H1 (cell line): ENCODE results near the gene NMD3. TPM values are rescaled to one million over a fixed set of nuclear protein-coding genes. Genes with fewer than 3 reads are reported as not detected.

Source experiments
- CTCF ChIA-PET: fragments of 300-600 bp; sonication (Branson Sonifier 250); formaldehyde crosslinking; loops from one replicate; lab custom pipeline; 2021; ENCODE audit not compliant: partially characterized antibody; lab: Charles Lee
- POLR2A ChIA-PET: fragments of 300-600 bp; sonication (Branson Sonifier 250); formaldehyde crosslinking; loops from one replicate; lab custom pipeline; 2021; ENCODE audit warnings: inconsistent platforms; ENCODE audit not compliant: partially characterized antibody; lab: Charles Lee
- DNase-seq, 2 experiments: peaks; one replicate each; pipeline versions ENCODE4 v3.0.0 to v3.0.0-alpha.2; 2010 to 2022; ENCODE audit warnings: low spot score in 2 of 2, low read depth in 1 of 2, mixed read lengths in 1 of 2
- FAIRE-seq: peaks from 2 replicates; lab custom pipeline; 2011; peaks lifted over from hg19 to GRCh38; lab: Jason Lieb, UNC
- H2AFZ ChIP-seq: 2 replicates; pipeline ENCODE4 v1.8.1; 2012; ENCODE audit warnings: low read length, inconsistent platforms
- H2AK5ac ChIP-seq: 2 replicates; pipeline ENCODE4 v1.6.1; 2013; ENCODE audit warnings: low read depth, low read length
- H2BK120ac ChIP-seq: replicated peaks from 2 replicates; pipeline ENCODE3; 2013; ENCODE audit warnings: low read depth, low read length, inconsistent platforms
- H2BK12ac ChIP-seq: 2 replicates; pipeline ENCODE4 v1.6.1; 2013; ENCODE audit warnings: low read depth, low read length
- H2BK15ac ChIP-seq: 2 replicates; pipeline ENCODE4 v1.6.1; 2013; ENCODE audit warnings: low read length
- H2BK20ac ChIP-seq: 2 replicates; pipeline ENCODE4 v1.6.1; 2013; ENCODE audit warnings: low read length
- H2BK5ac ChIP-seq: 2 replicates; pipeline ENCODE4 v1.6.1; 2013; ENCODE audit warnings: low read depth, low read length
- H3K14ac ChIP-seq: 2 replicates; pipeline ENCODE4 v1.6.1; 2013; ENCODE audit warnings: inconsistent platforms; ENCODE audit not compliant: insufficient read length
- H3K18ac ChIP-seq: 2 replicates; pipeline ENCODE4 v1.6.1; 2013; ENCODE audit warnings: low read length; ENCODE audit errors: extremely low read depth
- H3K23ac ChIP-seq: 2 replicates; pipeline ENCODE4 v1.6.1; 2013; ENCODE audit warnings: inconsistent platforms; ENCODE audit not compliant: insufficient read length
- H3K23me2 ChIP-seq: 2 replicates; pipeline ENCODE4 v1.6.1; 2013; ENCODE audit warnings: low read depth, low read length
- H3K27ac ChIP-seq: 2 replicates; pipeline ENCODE4 v1.6.1; 2011; ENCODE audit warnings: low read depth, low read length, inconsistent platforms
- H3K27me3 ChIP-seq, 4 experiments: replicated peaks in 1 of 4; 1 replicate in 1 of 4; 2 replicates in 3 of 4; pipeline versions ENCODE4 v1.6.1 to v1.8.1; 2011 to 2013; ENCODE audit warnings: low read length in 3 of 4, mild to moderate bottlenecking in 3 of 4, inconsistent platforms in 2 of 4, mixed read lengths in 2 of 4, moderate library complexity in 1 of 4; ENCODE audit not compliant: control insufficient read depth in 3 of 4, insufficient read depth in 3 of 4; ENCODE audit errors: extremely low read depth in 1 of 4
- H3K36me3 ChIP-seq, 4 experiments: 2 replicates each; pipeline versions ENCODE4 v1.6.1 to v1.8.1; 2011 to 2013; ENCODE audit warnings: mild to moderate bottlenecking in 4 of 4, low read length in 3 of 4, moderate library complexity in 2 of 4, control low read depth in 1 of 4, inconsistent platforms in 1 of 4; ENCODE audit not compliant: insufficient read depth in 4 of 4, control insufficient read depth in 2 of 4
- H3K4ac ChIP-seq: replicated peaks from 2 replicates; pipeline ENCODE3; 2013; ENCODE audit warnings: low read length, low read depth, mixed read lengths, inconsistent platforms; ENCODE audit not compliant: insufficient read length
- H3K4me1 ChIP-seq, 4 experiments: replicated peaks in 1 of 4; 1 replicate in 1 of 4; 2 replicates in 3 of 4; pipeline versions ENCODE4 v1.6.1 to v1.8.1; 2011 to 2013; ENCODE audit warnings: low read length in 3 of 4, inconsistent platforms in 2 of 4, mixed read lengths in 1 of 4; ENCODE audit not compliant: insufficient read depth in 4 of 4, control insufficient read depth in 3 of 4
- H3K4me2 ChIP-seq, 2 experiments: 2 replicates each; pipeline versions ENCODE4 v1.6.1 to v1.8.1; 2011 to 2013; ENCODE audit warnings: low read depth in 2 of 2, low read length in 2 of 2, control low read depth in 1 of 2, inconsistent platforms in 1 of 2, mild to moderate bottlenecking in 1 of 2; ENCODE audit not compliant: insufficient read depth in 1 of 2
- H3K4me3 ChIP-seq, 4 experiments: fragments of 200-600, 300-600 bp in 1 of 4; sonication (generic), shearing (Covaris generic), sonication (Bioruptor Twin) in 1 of 4; 2 replicates each; pipeline versions ENCODE4 v1.5.1 to v1.8.1; 2011 to 2016; ENCODE audit warnings: low read length in 4 of 4, low read depth in 3 of 4, control low read depth in 2 of 4, inconsistent platforms in 2 of 4, mild to moderate bottlenecking in 2 of 4, mixed read lengths in 1 of 4, moderate library complexity in 1 of 4; ENCODE audit not compliant: insufficient read depth in 2 of 4; ENCODE audit errors: extremely low read depth in 1 of 4
- H3K56ac ChIP-seq: replicated peaks from 2 replicates; pipeline ENCODE3; 2013; ENCODE audit warnings: low read depth, mild to moderate bottlenecking, mixed read lengths, low read length, inconsistent platforms; ENCODE audit not compliant: insufficient read length
- H3K79me1 ChIP-seq: 2 replicates; pipeline ENCODE4 v1.6.1; 2013; ENCODE audit warnings: low read depth, low read length, control low read depth
- H3K79me2 ChIP-seq, 2 experiments: 2 replicates each; pipeline versions ENCODE4 v1.6.1 to v1.8.1; 2012 to 2013; ENCODE audit warnings: low read length in 2 of 2, mild to moderate bottlenecking in 2 of 2, inconsistent platforms in 1 of 2; ENCODE audit not compliant: insufficient read depth in 2 of 2, control insufficient read depth in 1 of 2
- H3K9ac ChIP-seq, 4 experiments: replicated peaks in 1 of 4; 1 replicate in 1 of 4; 2 replicates in 3 of 4; pipeline versions ENCODE4 v1.6.1 to v1.8.1; 2011 to 2013; ENCODE audit warnings: low read depth in 3 of 4, low read length in 3 of 4, control low read depth in 2 of 4, mild to moderate bottlenecking in 2 of 4, moderate library complexity in 2 of 4, inconsistent platforms in 1 of 4; ENCODE audit errors: extremely low read depth in 1 of 4
- H3K9me3 ChIP-seq, 2 experiments: 2 replicates each; pipeline versions ENCODE4 v1.6.1 to v1.8.1; 2012 to 2013; ENCODE audit warnings: mild to moderate bottlenecking in 2 of 2, moderate library complexity in 2 of 2, control low read depth in 1 of 2, inconsistent platforms in 1 of 2, low read depth in 1 of 2, low read length in 1 of 2, mixed read lengths in 1 of 2; ENCODE audit not compliant: insufficient read depth in 2 of 2
- H4K20me1 ChIP-seq, 2 experiments: replicated peaks in 1 of 2; 2 replicates each; pipeline versions ENCODE3 to v1.8.1; 2011 to 2013; ENCODE audit warnings: inconsistent platforms in 2 of 2, low read length in 2 of 2, mild to moderate bottlenecking in 1 of 2; ENCODE audit not compliant: insufficient read depth in 2 of 2, control insufficient read depth in 1 of 2
- H4K5ac ChIP-seq: 2 replicates; pipeline ENCODE4 v1.6.1; 2013; ENCODE audit warnings: low read length, low read depth, mixed read lengths, inconsistent platforms; ENCODE audit not compliant: insufficient read length
- H4K8ac ChIP-seq: 2 replicates; pipeline ENCODE4 v1.8.0; 2013; ENCODE audit warnings: mild to moderate bottlenecking, moderate library complexity, low read length, inconsistent platforms; ENCODE audit not compliant: insufficient read depth; ENCODE audit errors: extremely low read depth
- H4K91ac ChIP-seq: replicated peaks from 2 replicates; pipeline ENCODE3; 2013; ENCODE audit warnings: low read length, mixed read lengths, inconsistent platforms; ENCODE audit not compliant: insufficient read length
- BACH1 ChIP-seq: IDR thresholded peaks from 2 replicates; pipeline ENCODE4 v1.6.1; 2012; ENCODE audit warnings: low read length, improper control_type of control experiment
- POU5F1 ChIP-seq: IDR thresholded peaks from 2 replicates; pipeline ENCODE4 v1.6.1; 2011; ENCODE audit warnings: low read depth, mild to moderate bottlenecking, low read length, moderate library complexity
- TEAD4 ChIP-seq: IDR thresholded peaks from 2 replicates; pipeline ENCODE4 v1.6.1; 2012; ENCODE audit warnings: low read depth, low read length, inconsistent platforms, mixed read lengths
- WGBS, 2 experiments: shearing (Covaris generic) in 1 of 2; methylation state at CpG; one replicate each; pipeline versions ENCODE4 v1.1.6 to v1.1.7; 2013 to 2015; ENCODE audit warnings: low lambda C conversion rate in 2 of 2, mixed read lengths in 2 of 2, inconsistent platforms in 1 of 2, low coverage in 1 of 2, missing lambda C conversion rate in 1 of 2; ENCODE audit not compliant: insufficient replicate concordance in 2 of 2, insufficient coverage in 1 of 2, insufficient read length in 1 of 2; ENCODE audit errors: extremely low coverage in 1 of 2, missing lambda C conversion rate in 1 of 2; 5-methylcytosine and 5-hydroxymethylcytosine counted together
- polyA plus RNA-seq, 7 experiments: library from polyadenylated mRNA; depleted of rRNA in 3 of 7; stranded (reverse) in 5 of 7; unstranded in 2 of 7; fragments of >200 nt in 5 of 7; fragments of 200-250 nt in 2 of 7; gene quantifications; 1 replicate in 5 of 7; 2 replicates in 1 of 7; 4 replicates in 1 of 7; pipeline versions ENCODE4 v1.2.1 to v1.2.3, GENCODE V29; 2011 to 2013; ENCODE audit warnings: missing spikeins in 2 of 7, mixed read lengths in 2 of 7
- total RNA-seq: library from RNA; stranded (reverse); fragmentation: NEBNext Ultra II Directional; extraction: Animal tissue kit (Norgen Biotek cat#: 25700); gene quantifications from 2 replicates; pipeline ENCODE4 v1.2.1, GENCODE V29; 2021

NMD3 gene
- total and polyA plus RNA-seq, 2 of the 8 experiments (the other 6 are each of a cell fraction or from before 2014, with no cell fraction given), result 12.1 to 64.2 TPM

DNA sequence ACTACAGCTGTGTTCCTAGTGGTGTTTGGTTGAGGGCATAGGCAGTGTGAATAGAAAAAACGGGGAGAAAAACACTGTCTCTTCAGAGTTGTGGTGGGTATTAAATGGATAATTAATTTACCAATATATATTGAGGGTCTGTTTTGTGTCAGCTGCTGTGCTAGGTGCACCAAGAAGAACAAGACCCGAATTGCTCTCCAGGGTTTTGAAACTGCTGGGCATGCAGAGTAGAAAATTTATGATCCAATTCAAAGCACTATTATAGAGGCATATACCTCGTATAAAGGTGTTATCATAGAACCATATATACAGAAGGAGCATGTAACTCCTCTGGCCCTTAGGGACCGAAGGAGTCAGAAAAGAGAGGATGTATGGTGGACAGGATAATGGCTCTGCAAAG lies 1.6 kb upstream of the NMD3 start:
- Histone ChIP-seq H3K14ac (no peak overlapping the region), H4K5ac (no peak overlapping the region), H2BK5ac (no peak overlapping the region), H2BK15ac (no peak overlapping the region), H2BK20ac (no peak overlapping the region), H3K79me2 (peaks cover 12 to 30% of the 10 kb centered on the region in 2 experiments), H4K20me1 (peaks cover 0 to 3% of the 10 kb centered on the region in 2 experiments), H3K56ac (no peak overlapping the region), H3K79me1 (no peaks in the 10 kb centered on the region), H2AFZ (no peak overlapping the region), H2AK5ac (no peak overlapping the region), H3K36me3 (peaks cover 0 to 4% (median 0%) of the 10 kb centered on the region in 4 experiments; a peak in 1 of 8 replicates), H3K9me3 (no peaks in the 10 kb centered on the region), H3K18ac (no peak overlapping the region), H3K4me1 (peaks cover 0 to 3% (median 0%) of the 10 kb centered on the region in 4 experiments; a peak in 2 of 7 replicates), H3K9ac (peak overlapping the region in 1 of 4 experiments; percentile 34; a peak in 2 of 7 replicates), H2BK12ac (no peak overlapping the region), H2BK120ac (no peak overlapping the region), H3K27me3 (no peaks in the 10 kb centered on the region), H3K4ac (no peak overlapping the region), H3K27ac (no peak overlapping the region), H3K23ac (no peak overlapping the region), H3K23me2 (peaks cover 4% of the 10 kb centered on the region; the same call in 1 of the 2 replicates), H4K8ac (no peak overlapping the region), H3K4me3 (no peak overlapping the region), H3K4me2 (no peak overlapping the region), H4K91ac (no peak overlapping the region)
- CTCF ChIA-PET, result no interaction called here
- 90% methylated on average over 4 of the region's 4 CpGs; no CpG with 5 or more reads in 1 of the 2 experiments for WGBS, 2 experiments
- POLR2A ChIA-PET, result no interaction called here
- no peak for DNase-seq
- FAIRE-seq, result no peak
- TF ChIP-seq TEAD4, result no peak
- no peak for TF ChIP-seq POU5F1
- no peak for TF ChIP-seq BACH1
